ENCODE results near the gene RGS16.

DNA sequence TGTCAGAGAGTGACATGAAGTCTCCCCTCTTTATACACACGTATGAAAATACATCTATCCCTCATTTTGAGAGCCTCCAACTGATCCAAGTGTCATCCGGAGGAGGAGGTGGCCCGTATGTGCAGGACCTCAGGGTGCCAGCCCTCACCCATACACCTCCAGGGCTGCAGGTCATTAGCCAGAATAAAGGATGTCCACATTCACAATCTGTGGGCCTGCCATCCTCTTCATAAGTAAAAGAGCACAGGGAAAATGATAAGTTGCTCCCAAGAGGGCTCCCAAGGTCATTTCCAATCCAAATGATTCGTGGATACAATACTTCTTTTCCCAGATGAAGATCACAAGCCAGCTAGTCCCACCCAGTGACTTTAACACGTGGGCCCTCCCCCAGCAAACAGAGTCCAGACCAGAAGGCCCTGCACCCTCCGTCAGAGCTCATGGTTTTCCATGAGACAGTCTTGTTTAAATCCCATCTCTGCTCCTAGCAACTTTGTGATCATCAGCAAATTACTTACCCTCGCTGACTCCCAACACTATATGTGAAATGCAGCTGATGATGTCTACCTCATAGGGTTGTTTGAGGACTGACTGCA is 43.7 kb downstream of the RGS16 start:
- TF ChIP-seq, protein P1, sequence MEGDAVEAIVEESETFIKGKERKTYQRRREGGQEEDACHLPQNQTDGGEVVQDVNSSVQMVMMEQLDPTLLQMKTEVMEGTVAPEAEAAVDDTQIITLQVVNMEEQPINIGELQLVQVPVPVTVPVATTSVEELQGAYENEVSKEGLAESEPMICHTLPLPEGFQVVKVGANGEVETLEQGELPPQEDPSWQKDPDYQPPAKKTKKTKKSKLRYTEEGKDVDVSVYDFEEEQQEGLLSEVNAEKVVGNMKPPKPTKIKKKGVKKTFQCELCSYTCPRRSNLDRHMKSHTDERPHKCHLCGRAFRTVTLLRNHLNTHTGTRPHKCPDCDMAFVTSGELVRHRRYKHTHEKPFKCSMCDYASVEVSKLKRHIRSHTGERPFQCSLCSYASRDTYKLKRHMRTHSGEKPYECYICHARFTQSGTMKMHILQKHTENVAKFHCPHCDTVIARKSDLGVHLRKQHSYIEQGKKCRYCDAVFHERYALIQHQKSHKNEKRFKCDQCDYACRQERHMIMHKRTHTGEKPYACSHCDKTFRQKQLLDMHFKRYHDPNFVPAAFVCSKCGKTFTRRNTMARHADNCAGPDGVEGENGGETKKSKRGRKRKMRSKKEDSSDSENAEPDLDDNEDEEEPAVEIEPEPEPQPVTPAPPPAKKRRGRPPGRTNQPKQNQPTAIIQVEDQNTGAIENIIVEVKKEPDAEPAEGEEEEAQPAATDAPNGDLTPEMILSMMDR (IDR thresholded peaks at IDR 0.05): no peak
- no peak for TF ChIP-seq POLR2AphosphoS5 (IDR thresholded peaks at IDR 0.05; ENCODE audit: low read depth, low read length)
- TF ChIP-seq, protein P2, sequence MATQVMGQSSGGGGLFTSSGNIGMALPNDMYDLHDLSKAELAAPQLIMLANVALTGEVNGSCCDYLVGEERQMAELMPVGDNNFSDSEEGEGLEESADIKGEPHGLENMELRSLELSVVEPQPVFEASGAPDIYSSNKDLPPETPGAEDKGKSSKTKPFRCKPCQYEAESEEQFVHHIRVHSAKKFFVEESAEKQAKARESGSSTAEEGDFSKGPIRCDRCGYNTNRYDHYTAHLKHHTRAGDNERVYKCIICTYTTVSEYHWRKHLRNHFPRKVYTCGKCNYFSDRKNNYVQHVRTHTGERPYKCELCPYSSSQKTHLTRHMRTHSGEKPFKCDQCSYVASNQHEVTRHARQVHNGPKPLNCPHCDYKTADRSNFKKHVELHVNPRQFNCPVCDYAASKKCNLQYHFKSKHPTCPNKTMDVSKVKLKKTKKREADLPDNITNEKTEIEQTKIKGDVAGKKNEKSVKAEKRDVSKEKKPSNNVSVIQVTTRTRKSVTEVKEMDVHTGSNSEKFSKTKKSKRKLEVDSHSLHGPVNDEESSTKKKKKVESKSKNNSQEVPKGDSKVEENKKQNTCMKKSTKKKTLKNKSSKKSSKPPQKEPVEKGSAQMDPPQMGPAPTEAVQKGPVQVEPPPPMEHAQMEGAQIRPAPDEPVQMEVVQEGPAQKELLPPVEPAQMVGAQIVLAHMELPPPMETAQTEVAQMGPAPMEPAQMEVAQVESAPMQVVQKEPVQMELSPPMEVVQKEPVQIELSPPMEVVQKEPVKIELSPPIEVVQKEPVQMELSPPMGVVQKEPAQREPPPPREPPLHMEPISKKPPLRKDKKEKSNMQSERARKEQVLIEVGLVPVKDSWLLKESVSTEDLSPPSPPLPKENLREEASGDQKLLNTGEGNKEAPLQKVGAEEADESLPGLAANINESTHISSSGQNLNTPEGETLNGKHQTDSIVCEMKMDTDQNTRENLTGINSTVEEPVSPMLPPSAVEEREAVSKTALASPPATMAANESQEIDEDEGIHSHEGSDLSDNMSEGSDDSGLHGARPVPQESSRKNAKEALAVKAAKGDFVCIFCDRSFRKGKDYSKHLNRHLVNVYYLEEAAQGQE (IDR thresholded peaks at IDR 0.05; ENCODE audit: insufficient read depth in 1 of 2, low read depth in 2 of 2, low read length in 1 of 2): no peak
